MM.1S (cell line): Measurements from ENCODE around the gene PAGE4.

ENCODE experiments used
- DNase-seq: peaks from one replicate; pipeline ENCODE4 v3.0.0-alpha.2; 2015
- H2AFZ ChIP-seq: fragments of 300-600 bp; sonication (generic); 2 replicates; pipeline ENCODE4 v1.6.0; 2016; ENCODE audit warnings: antibody characterized with exemption, low read length
- H3F3A ChIP-seq: fragments of 300-600 bp; sonication (generic); 2 replicates; pipeline ENCODE4 v1.6.1; 2016; ENCODE audit warnings: mild to moderate bottlenecking, antibody characterized with exemption, low read length, moderate library complexity, mixed read lengths; ENCODE audit not compliant: insufficient read depth
- H3K27ac ChIP-seq: fragments of 300-600 bp; sonication (generic); 2 replicates; pipeline ENCODE4 v1.5.1; 2016; ENCODE audit warnings: mild to moderate bottlenecking, low read length
- H3K27me3 ChIP-seq: fragments of 300-600 bp; sonication (generic); replicated peaks from 2 replicates; pipeline ENCODE4 v1.6.0; 2016; ENCODE audit warnings: low read length; ENCODE audit not compliant: insufficient read depth
- H3K36me3 ChIP-seq: fragments of 300-600 bp; sonication (generic); replicated peaks from 2 replicates; pipeline ENCODE4 v1.6.1; 2016; ENCODE audit warnings: mild to moderate bottlenecking, low read length, mixed read lengths; ENCODE audit not compliant: insufficient read depth
- H3K4me1 ChIP-seq: fragments of 300-600 bp; sonication (generic); 2 replicates; pipeline ENCODE4 v1.6.1; 2016; ENCODE audit warnings: low read length, mixed read lengths
- H3K4me2 ChIP-seq: fragments of 300-600 bp; sonication (generic); 2 replicates; pipeline ENCODE4 v1.6.0; 2016; ENCODE audit warnings: low read depth, low read length
- H3K4me3 ChIP-seq: fragments of 300-600 bp; sonication (generic); 2 replicates; pipeline ENCODE4 v1.5.1; 2016; ENCODE audit warnings: low read length, mixed read lengths
- H3K79me2 ChIP-seq: fragments of 300-600 bp; sonication (generic); 2 replicates; pipeline ENCODE4 v1.6.1; 2016; ENCODE audit warnings: mixed run types, low read length, mixed read lengths
- H3K9ac ChIP-seq: fragments of 300-600 bp; sonication (generic); 2 replicates; pipeline ENCODE4 v1.6.1; 2016; ENCODE audit warnings: low read length, mixed read lengths
- H3K9me2 ChIP-seq: fragments of 300-600 bp; sonication (generic); replicated peaks from 2 replicates; pipeline ENCODE4 v1.6.1; 2016; ENCODE audit warnings: mild to moderate bottlenecking, low read length, mixed read lengths; ENCODE audit not compliant: insufficient read depth
- H3K9me3 ChIP-seq: fragments of 300-600 bp; sonication (generic); replicated peaks from 2 replicates; pipeline ENCODE4 v1.6.1; 2016; ENCODE audit warnings: mild to moderate bottlenecking, low read length, mixed read lengths; ENCODE audit not compliant: insufficient read depth
- H4K20me1 ChIP-seq: fragments of 300-600 bp; sonication (generic); 2 replicates; pipeline ENCODE4 v1.6.1; 2016; ENCODE audit warnings: mild to moderate bottlenecking, low read length, moderate library complexity, mixed read lengths; ENCODE audit not compliant: insufficient read depth
- CTCF ChIP-seq: fragments of 300-600 bp; sonication (generic); IDR thresholded peaks from 2 replicates; pipeline ENCODE4 v1.5.1; 2016; ENCODE audit warnings: antibody characterized with exemption, low read length, mixed read lengths
- EZH2 ChIP-seq: fragments of 300-600 bp; sonication (generic); optimal IDR thresholded peaks from 2 replicates; pipeline ENCODE3; 2017; ENCODE audit warnings: low read depth, mild to moderate bottlenecking, antibody characterized with exemption, low read length, mixed read lengths
- EZH2phosphoT487 ChIP-seq: fragments of 300-600 bp; sonication (generic); IDR thresholded peaks from 2 replicates; pipeline ENCODE4 v1.6.1; 2018; ENCODE audit warnings: antibody characterized with exemption, low read length

Gene PAGE4

GRCh38 chrX:49862093-49862492, 33.0 kb downstream of the PAGE4 start:
- no peak overlapping the region for H3K4me3 ChIP-seq
- H3F3A ChIP-seq: no peaks in the 10 kb centered on the region
- no peaks in the 10 kb centered on the region for H3K9me2 ChIP-seq
- DNase-seq: no peak
- H3K4me2 ChIP-seq: no peak overlapping the region
- H3K4me1 ChIP-seq: no peaks in the 10 kb centered on the region
- no peak for TF ChIP-seq EZH2
- no peak for TF ChIP-seq EZH2phosphoT487
- TF ChIP-seq CTCF: no peak
- no peak overlapping the region for H2AFZ ChIP-seq
- no peak overlapping the region for H3K27ac ChIP-seq
- no peaks in the 10 kb centered on the region for H3K36me3 ChIP-seq
- H3K9ac ChIP-seq: no peak overlapping the region
- H4K20me1 ChIP-seq: no peaks in the 10 kb centered on the region
- H3K9me3 ChIP-seq: no peaks in the 10 kb centered on the region
- no peaks in the 10 kb centered on the region for H3K79me2 ChIP-seq
- no peaks in the 10 kb centered on the region for H3K27me3 ChIP-seq

GRCh38 chrX:49868739-49869138, 39.6 kb downstream of the PAGE4 start:
- DNase-seq: no peak
- Histone ChIP-seq H3F3A (no peaks in the 10 kb centered on the region), H3K9me2 (no peaks in the 10 kb centered on the region), H3K4me2 (no peak overlapping the region), H3K27ac (no peak overlapping the region), H2AFZ (no peak overlapping the region), H3K36me3 (no peaks in the 10 kb centered on the region), H3K9ac (no peak overlapping the region), H3K4me3 (no peak overlapping the region), H4K20me1 (no peaks in the 10 kb centered on the region), H3K79me2 (no peaks in the 10 kb centered on the region), H3K27me3 (no peaks in the 10 kb centered on the region), H3K4me1 (no peaks in the 10 kb centered on the region), H3K9me3 (no peaks in the 10 kb centered on the region)
- TF ChIP-seq CTCF (no peak), EZH2 (no peak), EZH2phosphoT487 (no peak)

- no peak overlapping the region for H2AFZ ChIP-seq
- H4K20me1 ChIP-seq: no peaks in the 10 kb centered on the region
- no peaks in the 10 kb centered on the region for H3K9me3 ChIP-seq
- H3K27ac ChIP-seq: no peak overlapping the region
- H3K4me3 ChIP-seq: no peak overlapping the region
- no peak overlapping the region for H3K4me2 ChIP-seq
- 0 out of 2 replicates have a peak, but pooled peaks cover 5% of the 10 kb centered on the region for H3F3A ChIP-seq
- no peak for TF ChIP-seq EZH2
- peak; percentile 46 for TF ChIP-seq CTCF
- TF ChIP-seq EZH2phosphoT487: no peak
- H3K36me3 ChIP-seq: no peaks in the 10 kb centered on the region
- no peaks in the 10 kb centered on the region for H3K9me2 ChIP-seq
- H3K27me3 ChIP-seq: no peaks in the 10 kb centered on the region
- H3K4me1 ChIP-seq: 0 out of 2 replicates have a peak, but pooled peaks cover 3% of the 10 kb centered on the region
- DNase-seq: peak; percentile 56
- H3K9ac ChIP-seq: no peak overlapping the region
- no peaks in the 10 kb centered on the region for H3K79me2 ChIP-seq
These were observed 47.6 kb downstream of the PAGE4 start for GRCh38 chrX:49876750-49877149.
